ENCODE results near the gene TMEM174.

TMEM174 gene

GRCh38 chr5:73137563-73138530 lies 35.1 kb upstream of the TMEM174 start:
- Mint-ChIP-seq H3K4me3 (no peak overlapping the region), H3K36me3 (ENCODE audit: low read depth) (no peaks in the 10 kb centered on the region), H3K27me3 (ENCODE audit: low read depth, poor library complexity) (peaks cover 6% of the 10 kb centered on the region), H3K27ac (no peak overlapping the region), H3K9me3 (no peaks in the 10 kb centered on the region), H3K4me1 (peaks cover 26% of the 10 kb centered on the region)
- TF ChIP-seq CTCF (IDR thresholded peaks at IDR 0.05), result no peak
- no peak for DNase-seq

GRCh38 chr5:73139485-73139884 lies 33.5 kb upstream of the TMEM174 start:
- Mint-ChIP-seq H3K4me3 (no peak overlapping the region), H3K27me3 (ENCODE audit: low read depth, poor library complexity) (peaks cover 9% of the 10 kb centered on the region), H3K4me1 (peaks cover 26% of the 10 kb centered on the region), H3K27ac (no peak overlapping the region), H3K9me3 (no peaks in the 10 kb centered on the region), H3K36me3 (ENCODE audit: low read depth) (no peaks in the 10 kb centered on the region)
- TF ChIP-seq CTCF (IDR thresholded peaks at IDR 0.05), result no peak
- no peak for DNase-seq

- Mint-ChIP-seq H3K4me3 (no peak overlapping the region), H3K27me3 (ENCODE audit: low read depth, poor library complexity) (peaks cover 12% of the 10 kb centered on the region), H3K27ac (no peak overlapping the region), H3K36me3 (ENCODE audit: low read depth) (no peaks in the 10 kb centered on the region), H3K4me1 (peaks cover 13% of the 10 kb centered on the region), H3K9me3 (no peaks in the 10 kb centered on the region)
- DNase-seq, result no peak
- no peak for TF ChIP-seq CTCF (IDR thresholded peaks at IDR 0.05)
Observed at GRCh38 chr5:73140801-73141200, 32.2 kb upstream of the TMEM174 start.

GRCh38 chr5:73142035-73142434 lies 31.0 kb upstream of the TMEM174 start:
- Mint-ChIP-seq H3K27ac (no peak overlapping the region), H3K9me3 (no peaks in the 10 kb centered on the region), H3K4me1 (peaks cover under 1% of the 10 kb centered on the region), H3K27me3 (ENCODE audit: low read depth, poor library complexity) (peaks cover 18% of the 10 kb centered on the region), H3K4me3 (no peak overlapping the region), H3K36me3 (ENCODE audit: low read depth) (no peaks in the 10 kb centered on the region)
- TF ChIP-seq CTCF (IDR thresholded peaks at IDR 0.05), result no peak
- no peak for DNase-seq

- no peak for TF ChIP-seq CTCF (IDR thresholded peaks at IDR 0.05)
- Mint-ChIP-seq H3K9me3 (no peaks in the 10 kb centered on the region), H3K4me3 (no peak overlapping the region), H3K27me3 (ENCODE audit: low read depth, poor library complexity) (peaks cover 14% of the 10 kb centered on the region), H3K4me1 (no peaks in the 10 kb centered on the region), H3K27ac (no peak overlapping the region), H3K36me3 (ENCODE audit: low read depth) (no peaks in the 10 kb centered on the region)
- no peak for DNase-seq
Observed at GRCh38 chr5:73143716-73144115, 29.3 kb upstream of the TMEM174 start.

- H3K36me3 Mint-ChIP-seq (ENCODE audit: low read depth), result no peaks in the 10 kb centered on the region
- H3K27ac Mint-ChIP-seq, result no peak overlapping the region
- peaks cover 15% of the 10 kb centered on the region for H3K4me1 Mint-ChIP-seq
- H3K9me3 Mint-ChIP-seq, result no peaks in the 10 kb centered on the region
- peaks cover 21% of the 10 kb centered on the region for H3K27me3 Mint-ChIP-seq (ENCODE audit: low read depth, poor library complexity)
- no peak overlapping the region for H3K4me3 Mint-ChIP-seq
- no peak for TF ChIP-seq CTCF (IDR thresholded peaks at IDR 0.05)
- no peak for DNase-seq
Observed at GRCh38 chr5:73149540-73149939, 23.5 kb upstream of the TMEM174 start.

Data from nephron progenitor cell (in vitro differentiated cells).